BLaER1 treated with 17β-estradiol and CSF1 and Interleukin-3, amounts not matched to agents 10 nM and 100 nM (cell line): ENCODE data around the gene IL32.

Experiments used
- H3K27ac ChIP-seq, 11 experiments: shearing (Covaris generic); formaldehyde crosslinking; 2 replicates each; pipeline ENCODE4 v1.8.1; 2022
- H3K27me3 ChIP-seq, 11 experiments: shearing (Covaris generic); formaldehyde crosslinking; 2 replicates each; pipeline ENCODE4 v1.8.1; 2022
- H3K36me3 ChIP-seq, 11 experiments: shearing (Covaris generic); formaldehyde crosslinking; 2 replicates each; pipeline ENCODE4 v1.8.1; 2022
- H3K4me1 ChIP-seq, 10 experiments: shearing (Covaris generic); formaldehyde crosslinking; 2 replicates each; pipeline ENCODE4 v1.8.1; 2022
- H3K4me2 ChIP-seq, 11 experiments: shearing (Covaris generic); formaldehyde crosslinking; 2 replicates each; pipeline ENCODE4 v1.8.1; 2022
- H3K4me3 ChIP-seq, 10 experiments: shearing (Covaris generic); formaldehyde crosslinking; 2 replicates each; pipeline ENCODE4 v1.8.1; 2022
- H3K9ac ChIP-seq, 11 experiments: shearing (Covaris generic); formaldehyde crosslinking; 2 replicates each; pipeline ENCODE4 v1.8.1; 2022
- H3K9me3 ChIP-seq, 11 experiments: shearing (Covaris generic); formaldehyde crosslinking; replicated peaks in 1 of 11; 2 replicates each; pipeline ENCODE4 v1.8.1; 2022
- H4K20me1 ChIP-seq, 11 experiments: shearing (Covaris generic); formaldehyde crosslinking; 2 replicates each; pipeline ENCODE4 v1.8.1; 2022
- Cebpa-rat ChIP-seq, 11 experiments: shearing (Covaris generic); IDR thresholded peaks; 2 replicates each; pipeline ENCODE4 v1.8.1; 2022

IL32 gene

GRCh38 chr16:3118204-3118790, 52.9 kb downstream of the IL32 start:
- H3K9ac ChIP-seq: no peak overlapping the region
- H3K36me3 ChIP-seq: no peaks in the 10 kb centered on the region
- H3K27ac ChIP-seq: no peak overlapping the region
- H4K20me1 ChIP-seq: peaks cover 0 to 5% (median 0%) of the 10 kb centered on the region in 11 experiments; a peak in 2 of 22 replicates
- peaks cover 18 to 31% (median 25%) of the 10 kb centered on the region in 11 experiments for H3K27me3 ChIP-seq
- no peak overlapping the region for H3K4me3 ChIP-seq
- H3K4me1 ChIP-seq: peaks cover 5 to 17% (median 12%) of the 10 kb centered on the region in 10 experiments
- no peak overlapping the region for H3K4me2 ChIP-seq
- TF ChIP-seq Cebpa-rat (IDR thresholded peaks at IDR 0.05): no peak
- H3K9me3 ChIP-seq: no peaks in the 10 kb centered on the region

GRCh38 chr16:3118846-3119245, 53.4 kb downstream of the IL32 start:
- Histone ChIP-seq H3K36me3 (no peaks in the 10 kb centered on the region), H3K9me3 (no peaks in the 10 kb centered on the region), H3K4me2 (no peak overlapping the region), H3K4me1 (peaks cover 10 to 22% (median 17%) of the 10 kb centered on the region in 10 experiments), H3K27ac (no peak overlapping the region), H3K27me3 (peaks cover 13 to 25% (median 20%) of the 10 kb centered on the region in 11 experiments), H4K20me1 (peaks cover 0 to 5% (median 0%) of the 10 kb centered on the region in 11 experiments; a peak in 2 of 22 replicates), H3K4me3 (no peak overlapping the region), H3K9ac (no peak overlapping the region)
- no peak for TF ChIP-seq Cebpa-rat (IDR thresholded peaks at IDR 0.05)
